B cell (primary cell): ENCODE results near the gene GNG7. TPM values are rescaled to one million over a fixed set of nuclear protein-coding genes. Genes with fewer than 3 reads are reported as not detected.

Source experiments
- ATAC-seq: fragments of 200-7000 bp; cut with Tn5 transposase; one replicate; pipeline ENCODE4 v1.10.0; 2021; ENCODE audit warnings: low read depth, mild to moderate bottlenecking, moderate number of reproducible peaks, moderate library complexity
- CTCF ChIA-PET: fragments of 350-600 bp; sonication (Branson Sonifier 250); formaldehyde crosslinking; loops from one replicate; lab custom pipeline; 2021; ENCODE audit warnings: antibody characterized with exemption, inconsistent platforms; lab: Charles Lee
- POLR2A ChIA-PET: fragments of 350-600 bp; sonication (Branson Sonifier 250); formaldehyde crosslinking; loops from one replicate; lab custom pipeline; 2021; ENCODE audit warnings: antibody characterized with exemption; lab: Charles Lee
- DNase-seq: peaks from one replicate; pipeline ENCODE4 v3.0.0; 2013
- H2AFZ ChIP-seq: 2 replicates; pipeline ENCODE4 v1.6.1; 2012; ENCODE audit warnings: mild to moderate bottlenecking, low read depth, low read length; ENCODE audit not compliant: insufficient read depth, poor library complexity, severe bottlenecking
- H3K27ac ChIP-seq, 2 donors: 1 replicate in 1 of 2; 2 replicates in 1 of 2; pipeline ENCODE4 v1.5.1; 2012 to 2013; ENCODE audit warnings: low read length in 2 of 2, mild to moderate bottlenecking in 2 of 2, moderate library complexity in 1 of 2
- H3K27me3 ChIP-seq, 4 experiments: fragments of 200-600 bp in 1 of 4; sonication (generic) in 1 of 4; replicated peaks in 1 of 4; 1 replicate in 2 of 4; 2 replicates in 2 of 4; pipeline versions ENCODE4 v1.6.1 to v1.7.0; 2013 to 2016; ENCODE audit warnings: low read length in 3 of 4, mild to moderate bottlenecking in 2 of 4, mixed read lengths in 1 of 4, moderate library complexity in 1 of 4; ENCODE audit not compliant: insufficient read depth in 4 of 4, control insufficient read depth in 3 of 4; ENCODE audit errors: control extremely low read depth in 1 of 4
- H3K36me3 ChIP-seq, 2 experiments: replicated peaks in 1 of 2; 1 replicate in 1 of 2; 2 replicates in 1 of 2; pipeline versions ENCODE4 v1.6.1 to v1.7.1; 2013; ENCODE audit warnings: low read length in 1 of 2; ENCODE audit not compliant: insufficient read depth in 2 of 2, control insufficient read depth in 1 of 2; ENCODE audit errors: control extremely low read depth in 1 of 2, extremely low read depth in 1 of 2
- H3K4me1 ChIP-seq, 2 donors: fragments of 200-600 bp in 1 of 2; sonication (generic) in 1 of 2; 1 replicate in 1 of 2; 2 replicates in 1 of 2; pipeline versions ENCODE4 v1.5.1 to v1.6.1; 2013 to 2017; ENCODE audit warnings: low read length in 2 of 2; ENCODE audit not compliant: control insufficient read depth in 2 of 2, insufficient read depth in 2 of 2
- H3K4me2 ChIP-seq: replicated peaks from 2 replicates; pipeline ENCODE3; 2012; ENCODE audit warnings: mild to moderate bottlenecking, low read depth, low read length; ENCODE audit not compliant: poor library complexity, severe bottlenecking
- H3K4me3 ChIP-seq, 5 experiments: fragments of 200-600 bp in 1 of 5; sonication (generic) in 1 of 5; 1 replicate in 3 of 5; 2 replicates in 2 of 5; pipeline versions ENCODE4 v1.5.1 to v1.7.0; 2011 to 2016; ENCODE audit warnings: low read length in 4 of 5, mild to moderate bottlenecking in 4 of 5, low read depth in 2 of 5, control low read depth in 1 of 5, moderate library complexity in 1 of 5; ENCODE audit not compliant: insufficient read depth in 1 of 5; ENCODE audit errors: control extremely low read depth in 1 of 5, extremely low read depth in 1 of 5
- H3K79me2 ChIP-seq: fragments of 200-600 bp; sonication (generic); one replicate; pipeline ENCODE4 v1.6.0; 2016; ENCODE audit warnings: low read length; ENCODE audit not compliant: control insufficient read depth, insufficient read depth
- H3K9ac ChIP-seq: fragments of 200-600 bp; sonication (generic); 2 replicates; pipeline ENCODE4 v1.6.1; 2017; ENCODE audit warnings: mild to moderate bottlenecking, low read length, moderate library complexity
- H3K9me3 ChIP-seq, 3 donors: one replicate each; pipeline versions ENCODE4 v1.6.1 to v1.7.1; 2013; ENCODE audit warnings: low read length in 2 of 3; ENCODE audit not compliant: control insufficient read depth in 2 of 3, insufficient read depth in 1 of 3; ENCODE audit errors: control extremely low read depth in 1 of 3
- H4K20me1 ChIP-seq: 2 replicates; pipeline ENCODE4 v1.6.0; 2012; ENCODE audit warnings: mild to moderate bottlenecking, low read length; ENCODE audit not compliant: insufficient read depth, control insufficient read depth, poor library complexity, severe bottlenecking
- H3K27ac Mint-ChIP-seq: one replicate; pipeline ENCODE4 v1.8.0; 2021; ENCODE audit warnings: mixed read lengths
- H3K27me3 Mint-ChIP-seq: one replicate; pipeline ENCODE4 v1.8.0; 2021; ENCODE audit warnings: mixed read lengths
- H3K4me1 Mint-ChIP-seq: one replicate; pipeline ENCODE4 v1.8.0; 2021; ENCODE audit warnings: mixed read lengths
- H3K4me3 Mint-ChIP-seq: one replicate; pipeline ENCODE4 v1.8.0; 2021; ENCODE audit warnings: mixed read lengths
- H3K9me3 Mint-ChIP-seq: one replicate; pipeline ENCODE4 v1.8.0; 2022; ENCODE audit warnings: mixed read lengths; ENCODE audit not compliant: insufficient read depth
- CTCF ChIP-seq: fragments of 200-600 bp; IDR thresholded peaks from one replicate; pipeline ENCODE4 v1.8.0; 2022; ENCODE audit warnings: antibody characterized with exemption, mild to moderate bottlenecking
- EZH2 ChIP-seq: IDR thresholded peaks from 2 replicates; pipeline ENCODE4 v1.6.1; 2012; ENCODE audit warnings: borderline replicate concordance, low read depth, mild to moderate bottlenecking, moderate library complexity, low read length; ENCODE audit not compliant: insufficient read depth, poor library complexity, severe bottlenecking
- WGBS: methylation state at CpG from one replicate; pipeline ENCODE4 v1.1.5; 2013; ENCODE audit warnings: missing lambda C conversion rate; ENCODE audit not compliant: insufficient coverage; 5-methylcytosine and 5-hydroxymethylcytosine counted together
- intact Hi-C: fragments of 100-400 bp; cut with micrococcal nuclease; formaldehyde crosslinking; loops from one replicate; pipeline ENCODE4 v1.10.0; 2022
- polyA plus RNA-seq: library from polyadenylated mRNA; depleted of rRNA; stranded (reverse); fragments of >200 nt; gene quantifications from 2 replicates; pipeline ENCODE4 v1.2.3, GENCODE V29; 2012
- total RNA-seq, 2 donors: library from RNA; stranded (reverse); fragments of 120-200 nt in 1 of 2; gene quantifications; 1 replicate in 1 of 2; 2 replicates in 1 of 2; pipeline versions ENCODE4 v1.2.3 to v1.2.4, GENCODE V29; 2013 to 2022

GNG7 gene
- total and polyA plus RNA-seq, 2 donors (not counting 1 experiment from before 2014, with no cell fraction given): 76.3 to 153 TPM

- ChIA-PET POLR2A (no interaction called here), CTCF (no interaction called here)
- no peak overlapping the region for H3K4me3 ChIP-seq
- H2AFZ ChIP-seq: no peak overlapping the region
- DNase-seq (no peak), ATAC-seq (no peak)
- Mint-ChIP-seq H3K27me3 (no peaks in the 10 kb centered on the region), H3K27ac (peak overlapping the region; percentile 61), H3K4me1 (peaks cover 28% of the 10 kb centered on the region), H3K9me3 (no peaks in the 10 kb centered on the region), H3K4me3 (no peak overlapping the region)
- no peak overlapping the region for H3K4me2 ChIP-seq
- peaks cover 0 to 21% (median 0%) of the 10 kb centered on the region in 3 donors for H3K9me3 ChIP-seq
- H3K27ac ChIP-seq: no peak overlapping the region
- H3K9ac ChIP-seq: no peak overlapping the region
- peaks cover 11% of the 10 kb centered on the region for H4K20me1 ChIP-seq
- H3K27me3 ChIP-seq: no peaks in the 10 kb centered on the region
- peaks cover 24 to 35% of the 10 kb centered on the region in 2 donors for H3K4me1 ChIP-seq
- TF ChIP-seq CTCF (no peak), EZH2 (no peak)
- H3K36me3 ChIP-seq: no peaks in the 10 kb centered on the region
- WGBS: 100% methylated on average over 2 of the region's 5 CpGs
- intact Hi-C loops: no loop called here
- H3K79me2 ChIP-seq: peaks cover 17% of the 10 kb centered on the region
Measured at GRCh38 chr19:2706251-2706650, 3.8 kb upstream of the GNG7 start.

GRCh38 chr19:2703691-2704216, 1.3 kb upstream of the GNG7 start:
- intact Hi-C loops: no loop called here
- Mint-ChIP-seq H3K9me3 (no peaks in the 10 kb centered on the region), H3K4me1 (peaks cover 33% of the 10 kb centered on the region), H3K27me3 (no peaks in the 10 kb centered on the region), H3K27ac (peak overlapping the region; percentile 46), H3K4me3 (no peak overlapping the region)
- H2AFZ ChIP-seq: no peak overlapping the region
- peaks cover 0 to 8% of the 10 kb centered on the region in 2 experiments for H3K36me3 ChIP-seq
- H3K9me3 ChIP-seq: peaks cover 0 to 6% (median 0%) of the 10 kb centered on the region in 3 donors
- H3K9ac ChIP-seq: no peak overlapping the region
- peaks cover 33 to 37% of the 10 kb centered on the region in 2 donors for H3K4me1 ChIP-seq
- peaks cover 20% of the 10 kb centered on the region for H4K20me1 ChIP-seq
- no peak overlapping the region for H3K27ac ChIP-seq
- peak; percentile 13 for DNase-seq
- ChIA-PET POLR2A (interaction anchor here (0.5 to 6.7 kb wide), 4 partner anchors 23 to 444 kb away, joined by 3 to 86 read pairs (median 5); partner anchors contain the start of gene LMNB2), CTCF (interaction anchor here (1.6 to 2.2 kb wide), 2 partner anchors 23 to 55 kb away, joined by 6 to 9 read pairs; no protein-coding TSS in a partner anchor)
- TF ChIP-seq CTCF (no peak), EZH2 (no peak)
- H3K4me3 ChIP-seq: no peak overlapping the region
- no peaks in the 10 kb centered on the region for H3K27me3 ChIP-seq
- 99% methylated on average over 6 of the region's 6 CpGs for WGBS
- H3K79me2 ChIP-seq: peaks cover 39% of the 10 kb centered on the region
- H3K4me2 ChIP-seq: no peak overlapping the region
- no peak for ATAC-seq
